Testis (tissue), 3 donors: Measurements from ENCODE around the gene PSMD1. TPM values are rescaled to one million over a fixed set of nuclear protein-coding genes. Genes with fewer than 3 reads are reported as not detected.
"Not testable (repeated sequence)": the region's sequence is repeated elsewhere in the genome, so short reads cannot be mapped to it uniquely, and the experiment has no call there.

ENCODE experiments used
- DNase-seq: peaks from one replicate; pipeline ENCODE4 v3.0.0-alpha.2; 2019
- H3K27ac ChIP-seq, 2 donors: fragments of 200-600 bp; sonication (generic); one replicate each; pipeline ENCODE4 v1.5.1; 2019
- H3K27me3 ChIP-seq: fragments of 200-600 bp; sonication (generic); one replicate; pipeline ENCODE4 v1.5.1; 2019
- H3K36me3 ChIP-seq: fragments of 200-600 bp; sonication (generic); one replicate; pipeline ENCODE4 v1.5.1; 2017; ENCODE audit warnings: low read depth; ENCODE audit errors: missing control alignments
- H3K4me1 ChIP-seq: fragments of 200-600 bp; sonication (generic); one replicate; pipeline ENCODE4 v1.5.1; 2019
- H3K4me3 ChIP-seq, 2 donors: fragments of 200-600 bp; sonication (generic); one replicate each; pipeline ENCODE4 v1.5.1; 2017 to 2019
- H3K9me3 ChIP-seq: fragments of 200-600 bp; sonication (generic); one replicate; pipeline ENCODE4 v1.5.1; 2017
- POLR2A ChIP-seq: fragments of 450-650 bp; IDR thresholded peaks from one replicate; pipeline ENCODE4 v1.6.1; 2017; ENCODE audit warnings: antibody characterized with exemption, mild to moderate bottlenecking, moderate library complexity
- WGBS, 2 donors: methylation state at CpG; one replicate each; pipeline ENCODE4 v1.1.5; 2018; 5-methylcytosine and 5-hydroxymethylcytosine counted together
- intact Hi-C: fragments of 100-400 bp; cut with DNase I; formaldehyde crosslinking; loops from one replicate; pipeline ENCODE4 v1.15.1; 2023; ENCODE audit warnings: low total_unique reads
- polyA plus RNA-seq: library from polyadenylated mRNA; stranded (reverse); fragments of 350-450 nt; fragmentation: Illumina TruSeq; extraction: RNeasy Lipid Tissue Mini Kit (QIAGEN cat#74804); gene quantifications from one replicate; pipeline ENCODE4 v1.2.3, GENCODE V29; 2014; ENCODE audit warnings: low read depth, low replicate concordance; ENCODE audit not compliant: insufficient read depth
- total RNA-seq, 2 donors: library from RNA; depleted of rRNA; stranded (reverse); fragments of >200 nt; gene quantifications; one replicate each; pipeline ENCODE4 v1.2.3, GENCODE V29; 2016
- TF ChIP-seq, protein P1 (sequence below), 3 experiments: fragments of 450-650 bp in 2 of 3; fragments of 200-600 bp in 1 of 3; sonication (generic) in 1 of 3; IDR thresholded peaks; one replicate each; pipeline ENCODE4 v1.5.1; 2016 to 2019; ENCODE audit warnings: antibody characterized with exemption in 3 of 3, mild to moderate bottlenecking in 2 of 3, moderate library complexity in 1 of 3

PSMD1 gene
- total and polyA plus RNA-seq, 3 donors from 2014 or later = 60.8 to 69.6 (median 66.8) TPM

DNA sequence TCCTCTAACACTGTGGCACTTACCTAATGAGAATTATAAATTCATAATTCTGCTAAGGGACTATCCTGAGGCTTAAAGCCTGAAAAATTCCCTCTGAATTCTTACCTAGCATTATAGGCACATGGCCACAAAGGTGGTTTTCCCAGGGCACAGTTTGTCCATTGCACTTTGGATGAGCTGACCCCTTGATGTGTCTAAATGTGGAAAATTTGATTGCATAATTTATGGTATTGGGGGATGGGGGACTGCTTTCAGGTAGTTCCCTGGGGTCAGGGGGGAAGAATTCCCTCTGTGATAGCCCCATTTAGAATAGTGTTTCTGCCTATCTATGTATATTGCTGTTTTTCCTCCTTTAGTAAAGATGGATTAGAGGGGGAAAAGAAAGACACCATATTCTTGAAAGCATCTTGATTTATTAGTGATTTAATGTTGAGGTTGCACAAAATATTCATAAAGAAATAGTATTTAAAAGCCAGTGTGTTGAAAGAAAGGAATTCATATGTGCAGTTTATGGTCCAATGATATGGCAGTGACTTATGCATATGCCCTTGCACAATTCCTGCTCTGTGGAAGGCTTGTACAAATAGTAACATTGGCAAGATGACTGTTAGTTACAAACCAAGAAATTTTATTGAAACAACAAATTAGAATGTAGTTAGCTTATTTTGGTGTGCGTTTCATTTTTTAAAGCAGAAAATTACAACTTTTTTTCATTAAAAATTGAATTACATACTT is 76.9 kb downstream of the PSMD1 start:
- H3K27ac ChIP-seq = peak overlapping the region in 1 of 2 donors; percentile 64
- DNase-seq = no peak
- H3K9me3 ChIP-seq = no peaks in the 10 kb centered on the region
- intact Hi-C loops = no loop called here
- no peaks in the 10 kb centered on the region for H3K36me3 ChIP-seq
- no peaks in the 10 kb centered on the region for H3K4me1 ChIP-seq
- no peak for TF ChIP-seq POLR2A
- TF ChIP-seq, protein P1, sequence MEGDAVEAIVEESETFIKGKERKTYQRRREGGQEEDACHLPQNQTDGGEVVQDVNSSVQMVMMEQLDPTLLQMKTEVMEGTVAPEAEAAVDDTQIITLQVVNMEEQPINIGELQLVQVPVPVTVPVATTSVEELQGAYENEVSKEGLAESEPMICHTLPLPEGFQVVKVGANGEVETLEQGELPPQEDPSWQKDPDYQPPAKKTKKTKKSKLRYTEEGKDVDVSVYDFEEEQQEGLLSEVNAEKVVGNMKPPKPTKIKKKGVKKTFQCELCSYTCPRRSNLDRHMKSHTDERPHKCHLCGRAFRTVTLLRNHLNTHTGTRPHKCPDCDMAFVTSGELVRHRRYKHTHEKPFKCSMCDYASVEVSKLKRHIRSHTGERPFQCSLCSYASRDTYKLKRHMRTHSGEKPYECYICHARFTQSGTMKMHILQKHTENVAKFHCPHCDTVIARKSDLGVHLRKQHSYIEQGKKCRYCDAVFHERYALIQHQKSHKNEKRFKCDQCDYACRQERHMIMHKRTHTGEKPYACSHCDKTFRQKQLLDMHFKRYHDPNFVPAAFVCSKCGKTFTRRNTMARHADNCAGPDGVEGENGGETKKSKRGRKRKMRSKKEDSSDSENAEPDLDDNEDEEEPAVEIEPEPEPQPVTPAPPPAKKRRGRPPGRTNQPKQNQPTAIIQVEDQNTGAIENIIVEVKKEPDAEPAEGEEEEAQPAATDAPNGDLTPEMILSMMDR (IDR thresholded peaks at IDR 0.05) = no peak
- H3K27me3 ChIP-seq = no peaks in the 10 kb centered on the region
- WGBS, 2 donors = 67 to 74% methylated on average over 1 of the region's 1 CpG
- H3K4me3 ChIP-seq = no peak overlapping the region

DNA sequence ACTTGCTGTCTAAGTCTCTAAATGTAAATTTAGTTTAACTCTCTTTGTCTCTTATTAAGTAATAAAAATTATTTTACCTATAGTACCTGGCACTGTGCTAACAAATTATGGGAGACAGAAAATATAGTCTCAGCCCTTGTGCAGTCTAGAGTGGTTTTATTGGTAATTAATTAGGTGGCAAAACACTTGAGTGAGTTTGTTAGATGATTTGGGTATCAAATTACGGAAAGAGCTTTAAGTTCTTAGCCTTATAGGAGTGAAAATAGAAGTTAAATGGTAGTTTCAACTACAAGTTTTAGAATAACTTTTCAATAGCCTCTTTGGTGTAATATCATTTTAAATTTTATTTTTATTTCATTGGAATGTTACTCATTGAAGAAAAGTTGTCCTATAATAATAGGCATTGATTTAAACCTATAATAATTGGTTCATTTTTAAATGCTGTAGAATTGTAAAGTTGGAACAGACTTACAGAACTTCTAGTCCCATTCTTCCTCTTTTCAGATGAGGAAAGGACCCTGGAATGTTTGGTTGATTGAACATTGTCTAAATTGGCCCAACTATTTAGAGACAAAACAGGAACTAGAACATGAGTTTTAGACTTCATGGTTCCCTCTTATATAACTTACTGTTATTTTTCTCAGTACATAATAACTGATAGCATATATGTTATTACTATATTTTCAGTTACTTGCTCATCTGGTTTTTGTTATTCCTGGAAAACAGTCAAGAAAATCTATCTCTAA is 78.4 kb downstream of the PSMD1 start:
- Histone ChIP-seq H3K27me3 (no peaks in the 10 kb centered on the region), H3K4me3 (no peak overlapping the region), H3K36me3 (no peaks in the 10 kb centered on the region), H3K4me1 (no peaks in the 10 kb centered on the region), H3K9me3 (no peaks in the 10 kb centered on the region), H3K27ac (peak overlapping the region in 1 of 2 donors; percentile 64)
- TF ChIP-seq POLR2A = no peak
- TF ChIP-seq, protein P1 (IDR thresholded peaks at IDR 0.05) = no peak
- 95 to 96% methylated on average over 1 of the region's 1 CpG for WGBS, 2 donors
- intact Hi-C loops = no loop called here
- DNase-seq = no peak

DNA sequence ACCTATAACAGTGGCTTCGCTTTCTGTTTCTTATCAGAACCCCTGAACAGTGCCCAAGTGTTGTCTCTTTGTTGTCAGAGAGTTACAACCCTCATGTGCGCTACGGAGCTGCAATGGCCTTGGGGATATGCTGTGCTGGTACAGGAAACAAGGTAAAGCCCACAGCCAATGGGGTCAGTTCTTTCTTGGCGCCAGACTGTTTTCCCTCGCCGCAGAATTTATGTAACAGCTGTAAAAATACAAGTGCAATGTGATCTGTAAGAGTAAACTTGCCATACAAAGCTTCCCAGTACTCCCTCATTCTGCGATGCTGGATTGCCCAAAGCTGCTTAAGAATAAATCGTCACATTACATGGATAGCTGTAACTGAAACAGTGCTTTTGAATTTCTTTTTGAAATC is 82.0 kb downstream of the PSMD1 start:
- no peak for TF ChIP-seq POLR2A
- TF ChIP-seq, protein P1 (IDR thresholded peaks at IDR 0.05) = no peak
- WGBS, 2 donors = 33 to 55% methylated on average over 8 of the region's 8 CpGs
- peak; percentile 38 for DNase-seq
- Histone ChIP-seq H3K4me1 (no peaks in the 10 kb centered on the region), H3K36me3 (no peaks in the 10 kb centered on the region), H3K4me3 (no peak overlapping the region), H3K27me3 (no peaks in the 10 kb centered on the region), H3K27ac (peak overlapping the region in 1 of 2 donors; percentile 2), H3K9me3 (no peaks in the 10 kb centered on the region)
- intact Hi-C loops = no loop called here

GRCh38 chr2:231139796-231140195 is 83.1 kb downstream of the PSMD1 start:
- no peaks in the 10 kb centered on the region for H3K36me3 ChIP-seq
- no peak overlapping the region for H3K4me3 ChIP-seq
- H3K9me3 ChIP-seq = no peaks in the 10 kb centered on the region
- no peak overlapping the region for H3K27ac ChIP-seq
- no peaks in the 10 kb centered on the region for H3K4me1 ChIP-seq
- no peak for DNase-seq
- no peaks in the 10 kb centered on the region for H3K27me3 ChIP-seq
- TF ChIP-seq, protein P1 (IDR thresholded peaks at IDR 0.05) = no peak
- no peak for TF ChIP-seq POLR2A
- intact Hi-C loops = no loop called here

- H3K27ac ChIP-seq, DNase-seq, H3K4me1 ChIP-seq, intact Hi-C loops, H3K9me3 ChIP-seq, H3K27me3 ChIP-seq, H3K36me3 ChIP-seq, H3K4me3 ChIP-seq: not testable (repeated sequence)
- WGBS, 2 donors = 96% methylated on average over 8 of the region's 8 CpGs
These were observed 84.1 kb downstream of the PSMD1 start for GRCh38 chr2:231140808-231141207.
